HCT116 (cell line): ENCODE results near the gene MYLK4. TPM values are rescaled to one million over a fixed set of nuclear protein-coding genes. Genes with fewer than 3 reads are reported as not detected.
A peak's percentile ranks its signal among the peaks of the same experiment; 100 is the strongest.

Source experiments
- ATAC-seq: fragments of 200-7000 bp; cut with Tn5 transposase; 2 replicates; pipeline ENCODE4 v1.9.1; 2020; ENCODE audit warnings: mild to moderate bottlenecking, moderate library complexity
- BruUV-seq: library from RNA; stranded (reverse); fragments of 400-500 nt; replicated peaks from 2 replicates; lab custom pipeline; 2021; lab: Mats Ljungman, UMichigan
- CTCF ChIA-PET: fragments of 300-600 bp; sonication (Branson Sonifier 250); formaldehyde crosslinking; loops from one replicate; lab custom pipeline; 2021; ENCODE audit warnings: antibody characterized with exemption; lab: Charles Lee
- POLR2A ChIA-PET: fragments of 300-600, 350-600 bp; sonication (Branson Sonifier 250); formaldehyde crosslinking; loops from one replicate; lab custom pipeline; 2021; ENCODE audit warnings: antibody characterized with exemption; lab: Charles Lee
- RAD21 ChIA-PET, 2 experiments: fragments of 300-600 bp; sonication (Branson Sonifier 250); formaldehyde crosslinking; loops; one replicate each; lab custom pipeline; 2023; ENCODE audit warnings: low total read pairs in 2 of 2; ENCODE audit not compliant: uncharacterized antibody in 2 of 2, unreplicated experiment in 2 of 2, low non-redundant PET in 1 of 2; lab: Charles Lee
- DNase-seq: peaks from one replicate; pipeline ENCODE4 v3.0.0-alpha.2; 2010; ENCODE audit warnings: low read depth, low spot score
- H2AFZ ChIP-seq: fragments of 200-600 bp; shearing (Covaris generic), sonication (generic); 2 replicates; pipeline ENCODE4 v1.6.1; 2017; ENCODE audit warnings: low read depth, mixed run types, mixed read lengths, antibody characterized with exemption, low read length; ENCODE audit not compliant: poor library complexity, severe bottlenecking
- H3K27ac ChIP-seq: 2 replicates; pipeline ENCODE4 v1.5.1; 2012; ENCODE audit warnings: low read depth, low read length
- H3K27me3 ChIP-seq: fragments of 200-600 bp; sonication (generic); 2 replicates; pipeline ENCODE4 v1.6.1; 2016; ENCODE audit warnings: mixed run types, low read length, mixed read lengths; ENCODE audit not compliant: insufficient read depth
- H3K36me3 ChIP-seq, 2 experiments: fragments of 200-500 bp in 1 of 2; fragments of 200-600 bp in 1 of 2; sonication (Bioruptor generic) in 1 of 2; sonication (generic) in 1 of 2; 2 replicates each; pipeline versions ENCODE4 v1.5.1 to v1.6.1; 2014 to 2016; ENCODE audit warnings: low read length in 2 of 2, inconsistent platforms in 1 of 2, mixed read lengths in 1 of 2, mixed run types in 1 of 2; ENCODE audit not compliant: insufficient read depth in 2 of 2, control insufficient read depth in 1 of 2
- H3K4me1 ChIP-seq, 2 experiments: fragments of 200-600 bp in 1 of 2; sonication (generic) in 1 of 2; 2 replicates each; pipeline versions ENCODE4 v1.5.1 to v1.6.1; 2012 to 2017; ENCODE audit warnings: low read length in 2 of 2, inconsistent platforms in 1 of 2, mild to moderate bottlenecking in 1 of 2, mixed read lengths in 1 of 2, mixed run types in 1 of 2, moderate library complexity in 1 of 2; ENCODE audit not compliant: insufficient read depth in 2 of 2, control insufficient read depth in 1 of 2
- H3K4me2 ChIP-seq: fragments of 200-600 bp; sonication (generic); 2 replicates; pipeline ENCODE4 v1.6.1; 2017; ENCODE audit warnings: mixed run types, low read length, mixed read lengths
- H3K4me3 ChIP-seq, 2 experiments: fragments of 200-600 bp in 1 of 2; sonication (generic) in 1 of 2; replicated peaks in 1 of 2; 2 replicates each; pipeline ENCODE4 v1.5.1; 2011 to 2016; ENCODE audit warnings: low read length in 2 of 2, control low read depth in 1 of 2, low read depth in 1 of 2, mild to moderate bottlenecking in 1 of 2, mixed read lengths in 1 of 2, mixed run types in 1 of 2
- H3K79me2 ChIP-seq: fragments of 200-600 bp; sonication (generic); 2 replicates; pipeline ENCODE4 v1.6.1; 2017; ENCODE audit warnings: mild to moderate bottlenecking, mixed run types, low read length, moderate library complexity, mixed read lengths; ENCODE audit not compliant: insufficient read depth
- H3K9ac ChIP-seq: fragments of 200-600 bp; sonication (generic); 2 replicates; pipeline ENCODE4 v1.6.1; 2016; ENCODE audit warnings: low read length, mixed read lengths
- H3K9me2 ChIP-seq: fragments of 200-600 bp; sonication (generic), shearing (Covaris generic); 2 replicates; pipeline ENCODE4 v1.6.1; 2017; ENCODE audit warnings: mixed run types, mild to moderate bottlenecking, moderate library complexity; ENCODE audit not compliant: insufficient read depth
- H3K9me3 ChIP-seq, 2 experiments: fragments of 200-500 bp in 1 of 2; fragments of 200-600 bp in 1 of 2; sonication (Bioruptor generic) in 1 of 2; sonication (generic) in 1 of 2; 2 replicates each; pipeline ENCODE4 v1.6.1; 2014 to 2017; ENCODE audit warnings: low read length in 2 of 2, mixed read lengths in 2 of 2, inconsistent platforms in 1 of 2, low read depth in 1 of 2, mild to moderate bottlenecking in 1 of 2, mixed run types in 1 of 2, moderate library complexity in 1 of 2; ENCODE audit not compliant: control insufficient read depth in 1 of 2, insufficient read depth in 1 of 2
- H4K20me1 ChIP-seq: fragments of 200-600 bp; sonication (generic), shearing (Covaris generic); 2 replicates; pipeline ENCODE4 v1.6.1; 2017; ENCODE audit warnings: mixed run types, mild to moderate bottlenecking, moderate library complexity; ENCODE audit not compliant: insufficient read depth
- EGR1 ChIP-seq: IDR thresholded peaks from 2 replicates; pipeline ENCODE4 v1.6.1; 2012; ENCODE audit warnings: low read depth
- REST ChIP-seq: IDR thresholded peaks from 2 replicates; pipeline ENCODE4 v1.6.1; 2012; ENCODE audit warnings: low read depth
- SIN3A ChIP-seq: IDR thresholded peaks from 2 replicates; pipeline ENCODE4 v1.6.1; 2012; ENCODE audit warnings: low read depth
- SP1 ChIP-seq: IDR thresholded peaks from 2 replicates; pipeline ENCODE4 v1.6.1; 2012; ENCODE audit warnings: low read depth
- SRF ChIP-seq: IDR thresholded peaks from 2 replicates; pipeline ENCODE4 v1.6.1; 2012; ENCODE audit warnings: low read depth
- YY1 ChIP-seq: IDR thresholded peaks from 2 replicates; pipeline ENCODE4 v1.6.1; 2011; ENCODE audit warnings: low read length, low read depth, moderate library complexity, mild to moderate bottlenecking; ENCODE audit not compliant: insufficient replicate concordance; ENCODE audit errors: extremely low read depth
- intact Hi-C: fragments of 100-400 bp; cut with micrococcal nuclease; formaldehyde crosslinking; loops from 2 replicates; pipeline ENCODE4 v1.10.0; 2022
- total RNA-seq: library from RNA; stranded (reverse); gene quantifications from one replicate; pipeline ENCODE4 v1.2.1, GENCODE V29; 2021; ENCODE audit not compliant: unreplicated experiment

MYLK4 gene
- total RNA-seq, 1 experiment from 2014 or later = 0.27 TPM

- H3K9ac ChIP-seq = peak overlapping the region; percentile 69
- H3K9me3 ChIP-seq = no peaks in the 10 kb centered on the region
- no peaks in the 10 kb centered on the region for H3K79me2 ChIP-seq
- no peak for ATAC-seq
- peak overlapping the region; percentile 70 for H3K4me2 ChIP-seq
- no peaks in the 10 kb centered on the region for H3K27me3 ChIP-seq
- H3K27ac ChIP-seq = peak overlapping the region; percentile 80
- intact Hi-C loops = loop anchor here (5.0 kb wide), 2 partner anchors 386 to 531 kb away; partner anchors contain the start of gene GMDS
- ChIA-PET CTCF (interaction anchor here (1.7 to 2.0 kb wide), 2 partner anchors 12 to 279 kb away, joined by 4 to 9 read pairs; no protein-coding TSS in a partner anchor), RAD21 (no interaction called here), POLR2A (interaction anchor here (0.6 to 0.7 kb wide), 2 partner anchors 16 to 26 kb away, joined by 3 read pairs; no protein-coding TSS in a partner anchor)
- H3K4me3 ChIP-seq = 0 out of 4 replicates have a peak overlapping the region, but pooled peaks of 1 of the 2 experiments have one; percentile 52
- no peaks in the 10 kb centered on the region for H4K20me1 ChIP-seq
- TF ChIP-seq EGR1 (no peak), REST (no peak), SP1 (no peak), SIN3A (no peak), YY1 (no peak), SRF (no peak)
- H3K36me3 ChIP-seq = no peaks in the 10 kb centered on the region
- BruUV-seq = no TSS peak
- H3K4me1 ChIP-seq = peaks cover 48 to 64% of the 10 kb centered on the region in 2 experiments
- no peak for DNase-seq
- no peaks in the 10 kb centered on the region for H3K9me2 ChIP-seq
- no peak overlapping the region for H2AFZ ChIP-seq
Observed at GRCh38 chr6:2632976-2633584, 117.6 kb downstream of the MYLK4 start.
